HCT116 (cell line): Measurements from ENCODE around the gene NCF2.

Experiments
- CTCF ChIP-seq, 3 experiments: fragments of 200-600 bp in 1 of 3; sonication (generic) in 1 of 3; IDR thresholded peaks in 2 of 3; conservative IDR thresholded peaks in 1 of 3; 2 replicates each; pipeline ENCODE4 v1.5.1; 2012 to 2017; ENCODE audit warnings: low read depth in 2 of 3, low read length in 2 of 3, antibody characterized with exemption in 1 of 3, borderline replicate concordance in 1 of 3, control low read depth in 1 of 3, mild to moderate bottlenecking in 1 of 3, mixed read lengths in 1 of 3, mixed run types in 1 of 3, moderate library complexity in 1 of 3; ENCODE audit not compliant: insufficient read depth in 1 of 3
- ELF1 ChIP-seq: IDR thresholded peaks from 2 replicates; pipeline ENCODE4 v1.6.1; 2012; ENCODE audit warnings: low read depth, borderline replicate concordance
- POLR2A ChIP-seq: IDR thresholded peaks from 2 replicates; pipeline ENCODE4 v1.7.0; 2011; ENCODE audit warnings: borderline replicate concordance; ENCODE audit not compliant: insufficient read depth, insufficient read length; ENCODE audit errors: extremely low read depth
- POLR2AphosphoS5 ChIP-seq: IDR thresholded peaks from 2 replicates; pipeline ENCODE4 v1.6.1; 2011; ENCODE audit warnings: mild to moderate bottlenecking, low read depth, low read length, moderate library complexity
- RAD21 ChIP-seq: IDR thresholded peaks from 2 replicates; pipeline ENCODE4 v1.6.1; 2012; ENCODE audit warnings: low read depth, mild to moderate bottlenecking
- REST ChIP-seq: IDR thresholded peaks from 2 replicates; pipeline ENCODE4 v1.6.1; 2012; ENCODE audit warnings: low read depth

DNA sequence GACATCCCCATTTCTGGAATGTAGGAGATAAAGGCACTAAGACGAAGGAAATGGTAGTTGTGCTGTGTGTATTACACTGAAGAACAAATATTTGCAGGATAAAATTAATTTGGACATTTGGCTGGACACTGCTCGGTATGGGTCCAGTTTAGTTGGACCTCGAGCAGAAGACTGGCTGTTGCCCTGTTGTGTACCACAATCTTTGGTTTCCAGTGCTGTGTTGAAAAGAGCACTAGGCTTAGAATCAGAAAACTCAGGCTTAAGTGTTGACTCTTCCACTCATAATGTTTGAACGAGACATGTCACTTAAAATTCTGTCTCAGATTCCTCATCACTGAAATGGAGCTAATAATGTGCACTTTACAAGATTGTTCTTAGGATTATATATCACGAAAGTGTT is 46.5 kb upstream of the NCF2 start:
- TF ChIP-seq CTCF (IDR thresholded peaks at IDR 0.05 in 2 of 3, conservative IDR thresholded peaks at IDR 0.05 in 1 of 3; ENCODE audit: borderline replicate concordance in 1 of 3, insufficient read depth in 1 of 3, low read depth in 2 of 3, low read length in 2 of 3): no peak
- no peak for TF ChIP-seq POLR2A
- TF ChIP-seq REST: no peak
- TF ChIP-seq RAD21: no peak
- TF ChIP-seq POLR2AphosphoS5: no peak
- no peak for TF ChIP-seq ELF1
